Breast epithelium (tissue), 3 donors: ENCODE data around the gene HSFX3.
"Not testable (repeated sequence)": the region's sequence is repeated elsewhere in the genome, so short reads cannot be mapped to it uniquely, and the experiment has no call there.

ENCODE experiments used
- CTCF ChIP-seq, 3 donors: fragments of 450-650 bp; IDR thresholded peaks; one replicate each; pipeline ENCODE4 v1.5.1; 2016 to 2017; ENCODE audit warnings: antibody characterized with exemption in 3 of 3, mild to moderate bottlenecking in 3 of 3, moderate library complexity in 3 of 3
- POLR2A ChIP-seq: fragments of 450-650 bp; IDR thresholded peaks from one replicate; pipeline ENCODE4 v1.6.1; 2016; ENCODE audit warnings: antibody characterized with exemption, mild to moderate bottlenecking, moderate library complexity

DNA sequence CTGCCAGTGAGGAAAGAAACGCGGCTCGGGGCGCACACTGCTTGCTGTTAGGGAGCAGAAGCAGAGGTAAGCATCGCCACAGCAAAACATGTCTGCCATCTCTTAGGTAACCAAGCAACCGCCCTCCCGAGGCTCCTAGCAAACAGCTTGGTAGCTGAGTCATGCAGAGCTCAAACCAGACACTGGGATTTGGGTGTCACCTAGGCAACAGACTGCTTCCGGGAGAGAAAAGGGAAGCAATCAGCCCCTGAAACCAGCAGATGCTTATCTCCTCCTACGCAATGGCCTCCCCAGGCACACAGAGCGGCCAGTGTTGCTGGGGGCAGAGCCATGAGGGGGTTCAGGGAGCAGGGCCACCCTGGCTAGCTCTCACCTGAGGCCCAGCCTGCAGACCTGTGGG lies 46.3 kb downstream of the HSFX3 start:
- not testable (repeated sequence) for TF ChIP-seq CTCF (IDR thresholded peaks at IDR 0.05); POLR2A
